Endothelial cell of umbilical vein (primary cell): ENCODE data around the gene OR9Q1. TPM values are rescaled to one million over a fixed set of nuclear protein-coding genes. Genes with fewer than 3 reads are reported as not detected.

Experiments
- BruUV-seq: library from RNA; stranded (reverse); fragments of 400-500 nt; replicated peaks from 2 replicates; lab custom pipeline; 2021; lab: Mats Ljungman, UMichigan
- CTCF ChIA-PET: fragments of 300-600, 350-600 bp; sonication (Branson Sonifier 250); formaldehyde crosslinking; loops from one replicate; lab custom pipeline; 2021; ENCODE audit warnings: antibody characterized with exemption, inconsistent platforms; lab: Charles Lee
- POLR2A ChIA-PET: fragments of 300-600, 350-600 bp; sonication (Branson Sonifier 250); formaldehyde crosslinking; loops from one replicate; lab custom pipeline; 2021; ENCODE audit warnings: antibody characterized with exemption, inconsistent platforms; lab: Charles Lee
- DNase-seq: peaks from one replicate; pipeline ENCODE4 v3.0.0-alpha.2; 2011; ENCODE audit warnings: low read depth, low spot score
- FAIRE-seq: peaks from 2 replicates; lab custom pipeline; 2011; peaks lifted over from hg19 to GRCh38; lab: Jason Lieb, UNC
- H2AFZ ChIP-seq: 2 replicates; pipeline ENCODE4 v1.6.0; 2012; ENCODE audit warnings: low read depth, low read length, control low read depth, inconsistent platforms
- H3K27ac ChIP-seq: 2 replicates; pipeline ENCODE4 v1.5.1; 2011; ENCODE audit warnings: low read depth, mild to moderate bottlenecking, control low read depth, low read length, moderate library complexity; ENCODE audit not compliant: insufficient read depth
- H3K27me3 ChIP-seq, 2 experiments: 2 replicates each; pipeline versions ENCODE4 v1.6.0 to v1.6.1; 2011; ENCODE audit warnings: low read length in 2 of 2, mixed read lengths in 1 of 2; ENCODE audit not compliant: control insufficient read depth in 2 of 2, insufficient read depth in 2 of 2
- H3K36me3 ChIP-seq, 2 experiments: 2 replicates in 1 of 2; 3 replicates in 1 of 2; pipeline ENCODE4 v1.5.1; 2011; ENCODE audit warnings: low read length in 2 of 2, mild to moderate bottlenecking in 1 of 2, moderate library complexity in 1 of 2; ENCODE audit not compliant: control insufficient read depth in 2 of 2, insufficient read depth in 2 of 2; ENCODE audit errors: extremely low read depth in 1 of 2
- H3K4me1 ChIP-seq: 3 replicates; pipeline ENCODE4 v1.5.1; 2011; ENCODE audit warnings: mild to moderate bottlenecking, low read length; ENCODE audit not compliant: control insufficient read depth, insufficient read depth; ENCODE audit errors: extremely low read depth
- H3K4me2 ChIP-seq: 2 replicates; pipeline ENCODE4 v1.6.1; 2011; ENCODE audit warnings: low read length, control low read depth, mixed read lengths; ENCODE audit not compliant: insufficient read depth
- H3K4me3 ChIP-seq, 3 experiments: fragments of 200-600 bp in 1 of 3; sonication (generic), shearing (Covaris generic) in 1 of 3; replicated peaks in 1 of 3; 2 replicates each; pipeline ENCODE4 v1.5.1; 2011 to 2016; ENCODE audit warnings: control low read depth in 3 of 3, low read length in 3 of 3, mild to moderate bottlenecking in 2 of 3, inconsistent platforms in 1 of 3, low read depth in 1 of 3, moderate library complexity in 1 of 3; ENCODE audit not compliant: insufficient read depth in 1 of 3
- H3K79me2 ChIP-seq: 2 replicates; pipeline ENCODE4 v1.6.0; 2012; ENCODE audit warnings: low read length, inconsistent platforms; ENCODE audit not compliant: control insufficient read depth, insufficient read depth
- H3K9ac ChIP-seq: replicated peaks from 2 replicates; pipeline ENCODE3; 2011; ENCODE audit warnings: low read length, control low read depth; ENCODE audit not compliant: insufficient read depth; ENCODE audit errors: extremely low read depth
- H3K9me1 ChIP-seq: replicated peaks from 3 replicates; pipeline ENCODE4 v1.6.0; 2011; ENCODE audit warnings: mild to moderate bottlenecking, low read length; ENCODE audit not compliant: control insufficient read depth, insufficient read depth; ENCODE audit errors: extremely low read depth
- H3K9me3 ChIP-seq: replicated peaks from 2 replicates; pipeline ENCODE4 v1.5.1; 2012; ENCODE audit warnings: low read length, inconsistent platforms; ENCODE audit not compliant: control insufficient read depth, insufficient read depth
- H4K20me1 ChIP-seq: replicated peaks from 2 replicates; pipeline ENCODE3; 2011; ENCODE audit warnings: mild to moderate bottlenecking, low read length; ENCODE audit not compliant: control insufficient read depth, insufficient read depth; ENCODE audit errors: extremely low read depth
- CTCF ChIP-seq, 2 donors: IDR thresholded peaks; 1 replicate in 1 of 2; 2 replicates in 1 of 2; pipeline ENCODE4 v1.5.1; 2011; ENCODE audit warnings: low read length in 2 of 2, mild to moderate bottlenecking in 2 of 2, moderate library complexity in 2 of 2, control low read depth in 1 of 2, inconsistent platforms in 1 of 2, low read depth in 1 of 2; ENCODE audit not compliant: insufficient read depth in 1 of 2; ENCODE audit errors: extremely low read depth in 1 of 2
- GATA2 ChIP-seq: IDR thresholded peaks from 2 replicates; pipeline ENCODE4 v1.7.0; 2011; ENCODE audit warnings: low read depth, mild to moderate bottlenecking, moderate library complexity, mixed read lengths, low read length; ENCODE audit not compliant: insufficient read length, insufficient read depth
- dilution Hi-C: fragments of 300-500 bp; cut with MboI; formaldehyde crosslinking; loops from one replicate; pipeline ENCODE4 v1.15.0; 2019; ENCODE audit warnings: low sequenced_read_pairs; ENCODE audit not compliant: extremely low pct_ligation_motif_present
- intact Hi-C: fragments of 100-400 bp; cut with micrococcal nuclease; formaldehyde crosslinking; loops from one replicate; pipeline ENCODE4 v1.10.0; 2022
- polyA plus RNA-seq, 4 experiments: library from polyadenylated mRNA; depleted of rRNA in 3 of 4; stranded (reverse) in 3 of 4; unstranded in 1 of 4; fragments of >200 nt; gene quantifications; 2 replicates each; pipeline versions ENCODE4 v1.2.1 to v1.2.3, GENCODE V29; 2011 to 2012; ENCODE audit warnings: missing spikeins in 1 of 4
- total RNA-seq: library from RNA; stranded (reverse); gene quantifications from 2 replicates; pipeline ENCODE4 v1.2.3, GENCODE V29; 2021

The OR9Q1 gene
- total and polyA plus RNA-seq, 2 donors (not counting 3 experiments of a cell fraction or from before 2014, with no cell fraction given) = not detected

- dilution Hi-C loops = no loop called here
- no TSS peak for BruUV-seq
Observed at GRCh38 chr11:58028687-58029411, 5.2 kb downstream of the OR9Q1 start.

More at GRCh38 chr11:58028687-58029411, 5.2 kb downstream of the OR9Q1 start:
- no peak overlapping the region for H3K4me2 ChIP-seq
- H3K9me3 ChIP-seq = no peaks in the 10 kb centered on the region
- TF ChIP-seq CTCF (IDR thresholded peaks at IDR 0.05; ENCODE audit: extremely low read depth in 1 of 2, insufficient read depth in 1 of 2, low read depth in 1 of 2, low read length in 2 of 2) (no peak), GATA2 (no peak)
- H3K36me3 ChIP-seq = no peaks in the 10 kb centered on the region
- ChIA-PET POLR2A (no interaction called here), CTCF (interaction anchor here (1.1 kb wide), 1 partner anchor 9 kb away, joined by 3 read pairs; no protein-coding TSS in a partner anchor)
- peak; percentile 30 for DNase-seq
- intact Hi-C loops = no loop called here
- H3K4me1 ChIP-seq = peaks cover 12% of the 10 kb centered on the region
- H3K9me1 ChIP-seq = no peaks in the 10 kb centered on the region
- H3K9ac ChIP-seq = no peak overlapping the region
- no peaks in the 10 kb centered on the region for H3K79me2 ChIP-seq
- peak; percentile 38 for FAIRE-seq
- H3K4me3 ChIP-seq = no peak overlapping the region
- peaks cover 0 to 5% of the 10 kb centered on the region in 2 experiments for H3K27me3 ChIP-seq
- H3K27ac ChIP-seq = no peak overlapping the region
- H4K20me1 ChIP-seq = no peaks in the 10 kb centered on the region
- H2AFZ ChIP-seq = no peak overlapping the region
